K562 (cell line): Measurements from ENCODE around the gene DBNDD2. TPM values are rescaled to one million over a fixed set of nuclear protein-coding genes. Genes with fewer than 3 reads are reported as not detected.
A peak's percentile ranks its signal among the peaks of the same experiment; 100 is the strongest.

Experiments used
- ATF7 ChIP-seq: fragments of 450-650 bp; IDR thresholded peaks from 2 replicates; pipeline ENCODE4 v1.7.1; 2014; ENCODE audit warnings: mild to moderate bottlenecking, moderate library complexity
- E4F1 ChIP-seq: fragments of 250-450 bp; sonication (Bioruptor Pico); IDR thresholded peaks from 2 replicates; pipeline ENCODE4 v1.5.0; 2021; ENCODE audit warnings: mild to moderate bottlenecking, borderline replicate concordance
- KDM1A ChIP-seq, 2 experiments: fragments of 450-650 bp; IDR thresholded peaks; 2 replicates each; pipeline ENCODE4 v1.6.1; 2016; ENCODE audit warnings: mild to moderate bottlenecking in 2 of 2
- MECOM ChIP-seq: fragments of 250-450 bp; sonication (Bioruptor Pico); IDR thresholded peaks from 2 replicates; pipeline ENCODE4 v1.8.0; 2022; ENCODE audit warnings: inconsistent platforms
- MLX ChIP-seq, 2 experiments: fragments of 450-650 bp in 1 of 2; sonication (generic) in 1 of 2; formaldehyde crosslinking; conservative IDR thresholded peaks; 2 replicates each; pipeline versions ENCODE4 v1.4.0 to v1.8.1; 2020 to 2022; ENCODE audit warnings: mild to moderate bottlenecking in 1 of 2, missing genetic modification reagents in 1 of 2
- MNT ChIP-seq, 2 experiments: fragments of 450-650 bp; conservative IDR thresholded peaks; 2 replicates each; pipeline ENCODE4 v1.6.1; 2017; ENCODE audit warnings: mild to moderate bottlenecking in 2 of 2, moderate library complexity in 2 of 2
- NELFE ChIP-seq: IDR thresholded peaks from 2 replicates; pipeline ENCODE4 v1.6.1; 2011; ENCODE audit warnings: mild to moderate bottlenecking; ENCODE audit not compliant: insufficient read depth, insufficient read length
- RFX1 ChIP-seq: fragments of 450-650 bp; IDR thresholded peaks from 2 replicates; pipeline ENCODE4 v1.6.1; 2016; ENCODE audit warnings: mild to moderate bottlenecking, moderate library complexity
- SP1 ChIP-seq: sonication (generic); formaldehyde crosslinking; IDR thresholded peaks from 2 replicates; pipeline ENCODE4 v1.8.1; 2022; ENCODE audit warnings: mild to moderate bottlenecking, missing genetic modification reagents
- SUPT5H ChIP-seq: fragments of 450-650 bp; IDR thresholded peaks from 2 replicates; pipeline ENCODE4 v1.6.1; 2016
- TAF15 ChIP-seq: fragments of 200-400 bp; formaldehyde crosslinking; IDR thresholded peaks from 2 replicates; pipeline ENCODE4 v1.6.1; 2017; ENCODE audit warnings: mild to moderate bottlenecking, low read depth, low read length, moderate library complexity
- TCF7L2 ChIP-seq: fragments of 150-350 bp; IDR thresholded peaks from 2 replicates; pipeline ENCODE4 v1.6.1; 2016; ENCODE audit warnings: low read depth, mild to moderate bottlenecking, low read length, moderate library complexity
- TEAD1 ChIP-seq, 2 experiments: fragments of 450-650 bp in 1 of 2; sonication (generic) in 1 of 2; formaldehyde crosslinking; IDR thresholded peaks; 2 replicates each; pipeline versions ENCODE4 v1.4.0 to v1.8.0; 2020 to 2022; ENCODE audit warnings: mild to moderate bottlenecking in 2 of 2, missing genetic modification reagents in 1 of 2
- U2AF2 ChIP-seq: fragments of 200-400 bp; formaldehyde crosslinking; optimal IDR thresholded peaks from 2 replicates; pipeline ENCODE3; 2017; ENCODE audit warnings: low read depth, mild to moderate bottlenecking, low read length
- ZBED1 ChIP-seq: IDR thresholded peaks from 2 replicates; pipeline ENCODE4 v1.6.1; 2014
- ZBTB17 ChIP-seq: fragments of 450-650 bp; formaldehyde crosslinking; IDR thresholded peaks from 2 replicates; pipeline ENCODE4 v1.4.0; 2020; ENCODE audit warnings: mild to moderate bottlenecking
- ZNF134 ChIP-seq: fragments of 250-450 bp; sonication (Bioruptor Pico); conservative IDR thresholded peaks from 2 replicates; pipeline ENCODE4 v1.4.0; 2020
- ZNF561 ChIP-seq: fragments of 450-650 bp; formaldehyde crosslinking; conservative IDR thresholded peaks from 2 replicates; pipeline ENCODE4 v1.4.0; 2020; ENCODE audit warnings: mild to moderate bottlenecking, moderate library complexity
- ZNF584 ChIP-seq: fragments of 200-800 bp; sonication (Bioruptor generic); IDR thresholded peaks from 2 replicates; pipeline ENCODE4 v1.6.1; 2016; ENCODE audit warnings: low read depth, mild to moderate bottlenecking, missing genetic modification characterization, missing compliant biosample characterization
- ZNF76 ChIP-seq: fragments of 250-450 bp; sonication (Bioruptor Pico); IDR thresholded peaks from 2 replicates; pipeline ENCODE4 v1.4.0; 2020; ENCODE audit warnings: mild to moderate bottlenecking, moderate library complexity, borderline replicate concordance
- polyA plus RNA-seq, 8 experiments: library from polyadenylated mRNA; depleted of rRNA in 4 of 8; stranded (reverse) in 5 of 8; unstranded in 3 of 8; fragments of >200 nt; fragmentation: Nextera tagmentation in 2 of 8; fragmentation: Illumina TruSeq in 1 of 8; extraction: Ambion mirVana in 2 of 8; extraction: Trizol in 1 of 8; gene quantifications; 2 replicates each; pipeline versions ENCODE4 v1.2.1 to v1.2.3, GENCODE V29; 2011 to 2014; ENCODE audit warnings: inconsistent platforms in 1 of 8, missing spikeins in 1 of 8
- total RNA-seq, 7 experiments: library from RNA; depleted of rRNA in 6 of 7; stranded (reverse); fragments of >200 nt in 6 of 7; fragmentation: Illumina TruSeq in 2 of 7; extraction: Trizol in 2 of 7; gene quantifications; 2 replicates each; pipeline versions ENCODE4 v1.2.1 to v1.2.3, GENCODE V29; 2011 to 2021; ENCODE audit warnings: low replicate concordance in 1 of 7
- TF ChIP-seq, protein P1 (sequence below): fragments of 450-650 bp; IDR thresholded peaks from 2 replicates; pipeline ENCODE4 v1.6.1; 2018; ENCODE audit not compliant: partially characterized antibody

Gene DBNDD2
- total and polyA plus RNA-seq, 9 of the 15 experiments (the other 6 are each of a cell fraction or from before 2014, with no cell fraction given) = 12.8 to 64.0 (median 35.8) TPM

- TF ChIP-seq MLX (CRISPR knock-in tag; conservative IDR thresholded peaks at IDR 0.05) (no peak), ZNF584 (no peak), SUPT5H (no peak), ZNF76 (CRISPR knock-in tag) (no peak), E4F1 (CRISPR knock-in tag) (no peak), KDM1A (IDR thresholded peaks at IDR 0.05) (peak in 1 of 2 experiments; percentile 46; a peak in 1 of 4 replicates), TAF15 (no peak), NELFE (no peak), MECOM (CRISPR knock-in tag) (no peak), ZNF561 (no peak), SP1 (CRISPR knock-in tag) (no peak), U2AF2 (no peak), ATF7 (no peak), TCF7L2 (no peak), ZBTB17 (CRISPR knock-in tag) (no peak), RFX1 (no peak), ZNF134 (no peak), ZBED1 (no peak), MNT (conservative IDR thresholded peaks at IDR 0.05) (peak; percentile 88 to 95), TEAD1 (CRISPR knock-in tag; IDR thresholded peaks at IDR 0.05) (no peak)
- TF ChIP-seq, protein P1, sequence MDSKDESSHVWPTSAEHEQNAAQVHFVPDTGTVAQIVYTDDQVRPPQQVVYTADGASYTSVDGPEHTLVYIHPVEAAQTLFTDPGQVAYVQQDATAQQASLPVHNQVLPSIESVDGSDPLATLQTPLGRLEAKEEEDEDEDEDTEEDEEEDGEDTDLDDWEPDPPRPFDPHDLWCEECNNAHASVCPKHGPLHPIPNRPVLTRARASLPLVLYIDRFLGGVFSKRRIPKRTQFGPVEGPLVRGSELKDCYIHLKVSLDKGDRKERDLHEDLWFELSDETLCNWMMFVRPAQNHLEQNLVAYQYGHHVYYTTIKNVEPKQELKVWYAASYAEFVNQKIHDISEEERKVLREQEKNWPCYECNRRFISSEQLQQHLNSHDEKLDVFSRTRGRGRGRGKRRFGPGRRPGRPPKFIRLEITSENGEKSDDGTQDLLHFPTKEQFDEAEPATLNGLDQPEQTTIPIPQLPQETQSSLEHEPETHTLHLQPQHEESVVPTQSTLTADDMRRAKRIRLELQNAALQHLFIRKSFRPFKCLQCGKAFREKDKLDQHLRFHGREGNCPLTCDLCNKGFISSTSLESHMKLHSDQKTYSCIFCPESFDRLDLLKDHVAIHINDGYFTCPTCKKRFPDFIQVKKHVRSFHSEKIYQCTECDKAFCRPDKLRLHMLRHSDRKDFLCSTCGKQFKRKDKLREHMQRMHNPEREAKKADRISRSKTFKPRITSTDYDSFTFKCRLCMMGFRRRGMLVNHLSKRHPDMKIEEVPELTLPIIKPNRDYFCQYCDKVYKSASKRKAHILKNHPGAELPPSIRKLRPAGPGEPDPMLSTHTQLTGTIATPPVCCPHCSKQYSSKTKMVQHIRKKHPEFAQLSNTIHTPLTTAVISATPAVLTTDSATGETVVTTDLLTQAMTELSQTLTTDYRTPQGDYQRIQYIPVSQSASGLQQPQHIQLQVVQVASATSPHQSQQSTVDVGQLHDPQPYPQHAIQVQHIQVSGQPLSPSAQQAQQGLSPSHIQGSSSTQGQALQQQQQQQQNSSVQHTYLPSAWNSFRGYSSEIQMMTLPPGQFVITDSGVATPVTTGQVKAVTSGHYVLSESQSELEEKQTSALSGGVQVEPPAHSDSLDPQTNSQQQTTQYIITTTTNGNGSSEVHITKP = no peak
Observed at GRCh38 chr20:45427236-45428149, 19.4 kb downstream of the DBNDD2 start (continued).
